ENCODE data around the gene SDF2L1.
"Not testable (repeated sequence)": the region's sequence is repeated elsewhere in the genome, so short reads cannot be mapped to it uniquely, and the experiment has no call there.

SDF2L1 gene

GRCh38 chr22:21617337-21617736, 24.8 kb upstream of the SDF2L1 start:
- H3K4me3 ChIP-seq (ENCODE audit: low read depth, low read length); DNase-seq (ENCODE audit: low read depth): not testable (repeated sequence)

GRCh38 chr22:21621025-21621424, 21.1 kb upstream of the SDF2L1 start:
- H3K4me3 ChIP-seq (ENCODE audit: low read depth, low read length): no peak overlapping the region
- DNase-seq (ENCODE audit: low read depth): no peak

GRCh38 chr22:21622011-21622918, 19.8 kb upstream of the SDF2L1 start:
- no peak overlapping the region for H3K4me3 ChIP-seq (ENCODE audit: low read depth, low read length)
- DNase-seq (ENCODE audit: low read depth): no peak

DNA sequence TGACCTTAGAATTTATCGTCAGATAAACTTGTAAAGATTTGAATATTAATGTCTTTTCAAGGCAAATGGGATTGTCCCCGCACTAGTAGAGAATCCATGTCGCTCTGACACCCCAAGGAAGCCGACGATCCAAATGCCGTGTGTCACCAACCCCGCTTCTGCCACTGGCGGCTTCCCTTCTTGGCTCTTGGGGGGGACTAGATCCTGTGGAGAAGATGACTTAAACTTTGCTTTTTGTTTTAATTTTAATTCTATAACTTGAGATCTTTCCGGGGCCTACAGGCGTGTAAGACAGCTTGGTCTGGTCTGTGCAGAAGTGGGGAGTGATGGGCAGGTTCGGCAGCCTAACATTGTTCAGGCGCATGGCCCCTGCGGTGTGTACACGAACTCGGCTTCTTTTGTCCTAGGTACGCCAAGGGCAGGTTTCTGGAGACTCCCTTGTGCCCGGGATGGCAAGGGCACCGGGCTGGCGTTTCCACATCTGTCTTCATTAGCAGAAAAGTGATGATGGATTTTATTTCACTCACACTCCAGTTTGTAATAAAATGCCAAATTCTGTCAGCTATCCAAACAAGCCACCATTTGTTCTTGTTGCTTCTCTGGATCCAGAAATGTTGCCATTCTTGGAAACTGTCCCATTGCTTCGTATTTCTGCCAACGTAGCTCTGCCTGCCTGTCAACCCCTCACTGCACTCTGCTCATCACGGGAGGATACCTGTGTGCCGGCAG, 19.0 kb upstream of the SDF2L1 start:
- no peak overlapping the region for H3K4me3 ChIP-seq (ENCODE audit: low read depth, low read length)
- no peak for DNase-seq (ENCODE audit: low read depth)

DNA sequence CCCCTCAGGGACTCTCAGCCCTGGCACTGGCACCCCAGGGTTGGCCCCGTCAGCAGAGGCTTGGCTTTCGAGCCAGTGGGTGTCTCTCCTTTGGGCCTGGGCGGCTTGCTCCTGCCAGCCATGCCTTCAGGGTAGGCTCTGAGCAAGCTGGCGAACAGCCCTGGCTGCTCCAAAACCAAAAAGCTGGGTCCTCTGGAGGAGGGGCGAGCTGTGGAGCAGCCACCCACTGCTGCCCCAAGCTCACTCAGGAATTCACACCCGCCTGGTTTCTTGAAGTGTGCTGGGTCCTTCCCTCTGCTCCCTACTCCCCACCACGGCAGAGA, 18.5 kb upstream of the SDF2L1 start:
- H3K4me3 ChIP-seq (ENCODE audit: low read depth, low read length): no peak overlapping the region
- no peak for DNase-seq (ENCODE audit: low read depth)

DNA sequence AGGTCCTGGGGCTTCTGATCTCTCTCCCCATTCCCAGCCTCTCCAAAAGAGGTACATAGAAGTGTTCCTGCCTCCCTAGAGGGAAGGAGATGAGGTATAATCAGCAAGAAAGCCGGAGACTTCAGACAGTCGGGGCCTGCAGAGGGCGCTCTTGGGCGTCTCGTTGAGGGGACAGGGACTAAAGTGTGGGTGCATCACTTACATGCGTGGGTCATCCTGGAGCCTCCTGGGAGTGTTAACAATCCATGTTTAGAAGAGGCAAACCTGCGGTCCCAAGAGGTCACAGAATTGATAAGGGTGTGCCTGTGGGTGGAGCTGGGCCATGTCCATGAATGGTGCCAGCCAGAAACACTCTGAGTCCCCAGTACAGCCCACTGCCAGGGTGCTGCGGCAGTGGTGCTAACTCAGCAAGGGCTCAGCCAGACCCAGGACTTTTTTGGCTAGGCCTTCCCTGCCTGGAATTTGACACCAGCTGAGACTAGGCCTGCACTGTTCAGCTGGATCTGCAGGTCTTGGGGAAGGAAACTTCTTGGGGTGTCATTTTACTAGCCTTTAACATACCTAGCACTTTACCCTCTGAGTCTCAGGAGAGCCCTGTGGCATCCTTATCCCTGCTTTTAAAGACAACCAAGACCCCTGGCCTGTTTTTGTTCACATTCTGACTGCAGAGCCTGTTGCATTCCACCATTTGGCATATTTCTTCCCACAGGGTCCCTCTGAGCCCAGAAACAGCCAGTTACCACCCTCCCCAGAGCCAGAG, 17.8 kb upstream of the SDF2L1 start:
- no peak overlapping the region for H3K4me3 ChIP-seq (ENCODE audit: low read depth, low read length)
- no peak for DNase-seq (ENCODE audit: low read depth)

DNA sequence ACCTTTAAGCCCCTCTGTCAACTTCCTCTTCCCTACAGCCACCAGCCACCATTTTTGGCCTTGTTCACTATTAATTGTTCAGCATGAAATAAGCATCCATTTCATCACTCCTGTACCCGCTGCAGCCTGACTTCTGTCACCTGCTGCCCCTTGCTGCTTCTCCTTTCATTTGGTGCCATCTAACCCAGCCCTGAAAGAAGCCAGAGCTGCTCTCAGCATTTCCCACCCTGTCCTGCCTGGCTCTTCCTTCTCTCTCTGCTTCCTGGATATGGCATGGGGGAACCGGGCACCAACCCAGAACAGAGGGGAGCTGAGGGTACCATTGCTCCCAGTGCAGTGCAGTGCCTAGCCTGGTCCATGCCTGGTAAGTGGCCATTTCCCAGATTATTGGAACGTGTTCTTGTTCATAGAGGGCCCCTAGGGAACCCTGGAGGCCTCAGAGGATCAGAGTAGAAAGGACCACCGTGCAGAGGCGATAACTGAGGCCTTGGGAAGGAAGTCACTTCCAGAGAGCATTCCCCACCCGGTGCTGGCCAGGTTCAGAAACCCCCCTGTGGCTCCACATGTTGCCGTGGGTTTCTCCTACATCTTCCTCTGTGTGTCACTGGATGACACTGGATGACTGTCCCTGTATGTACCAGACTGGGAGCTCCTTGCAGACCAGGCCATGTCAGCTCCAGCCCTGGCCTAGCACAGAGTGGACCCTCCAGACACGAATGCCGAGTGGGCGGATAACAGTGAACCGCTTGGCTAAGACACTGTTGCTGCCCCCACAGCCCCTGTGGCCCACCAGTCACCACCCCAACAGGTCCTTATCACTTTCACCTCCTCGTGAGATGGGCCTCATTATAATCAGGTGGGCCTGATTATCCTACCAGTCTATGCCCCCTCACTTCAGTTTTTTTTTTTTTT, 17.0 kb upstream of the SDF2L1 start:
- no peak for DNase-seq (ENCODE audit: low read depth)
- no peak overlapping the region for H3K4me3 ChIP-seq (ENCODE audit: low read depth, low read length)

GRCh38 chr22:21626073-21626734, 15.9 kb upstream of the SDF2L1 start:
- H3K4me3 ChIP-seq (ENCODE audit: low read depth, low read length): no peak overlapping the region
- DNase-seq (ENCODE audit: low read depth): no peak

DNA sequence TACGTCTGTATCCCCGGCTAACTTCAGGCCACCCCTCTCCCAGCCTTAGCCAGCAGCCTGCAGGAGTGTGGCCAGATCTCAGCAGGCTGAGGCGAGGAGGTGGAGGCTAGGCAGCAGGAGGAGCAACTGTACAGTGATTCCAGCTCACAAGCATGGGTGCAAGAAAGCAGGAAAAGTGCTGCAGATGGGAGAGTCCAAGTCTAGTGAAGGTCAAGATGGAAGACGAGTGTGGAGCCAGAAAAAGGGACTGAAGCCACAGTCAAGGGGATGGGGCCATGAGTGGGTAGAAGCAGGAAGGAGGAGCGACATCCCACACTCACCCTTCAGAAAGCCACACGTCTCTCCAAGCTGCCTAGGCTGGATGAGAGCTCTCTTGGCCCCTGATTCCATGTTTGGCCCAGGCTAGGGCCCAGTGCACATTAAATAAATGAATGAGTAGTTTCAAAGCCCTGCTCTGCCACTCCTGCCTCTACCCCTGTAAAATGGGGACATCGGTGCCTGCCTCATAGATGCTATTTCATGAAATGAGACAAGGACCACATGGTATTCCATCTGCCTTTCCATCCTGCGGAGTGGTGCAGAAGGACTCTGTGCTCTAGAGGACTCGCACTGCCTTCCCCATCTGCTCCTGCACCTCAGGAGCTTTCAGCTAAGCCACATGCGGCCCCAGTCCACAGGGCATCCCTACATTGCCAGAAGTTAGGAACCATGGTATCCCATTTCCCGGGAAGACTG, 15.2 kb upstream of the SDF2L1 start:
- no peak overlapping the region for H3K4me3 ChIP-seq (ENCODE audit: low read depth, low read length)
- DNase-seq (ENCODE audit: low read depth): no peak

GRCh38 chr22:21628386-21629254, 13.5 kb upstream of the SDF2L1 start:
- peak overlapping the region; percentile 94 for H3K4me3 ChIP-seq (ENCODE audit: low read depth, low read length)
- DNase-seq (ENCODE audit: low read depth): no peak

DNA sequence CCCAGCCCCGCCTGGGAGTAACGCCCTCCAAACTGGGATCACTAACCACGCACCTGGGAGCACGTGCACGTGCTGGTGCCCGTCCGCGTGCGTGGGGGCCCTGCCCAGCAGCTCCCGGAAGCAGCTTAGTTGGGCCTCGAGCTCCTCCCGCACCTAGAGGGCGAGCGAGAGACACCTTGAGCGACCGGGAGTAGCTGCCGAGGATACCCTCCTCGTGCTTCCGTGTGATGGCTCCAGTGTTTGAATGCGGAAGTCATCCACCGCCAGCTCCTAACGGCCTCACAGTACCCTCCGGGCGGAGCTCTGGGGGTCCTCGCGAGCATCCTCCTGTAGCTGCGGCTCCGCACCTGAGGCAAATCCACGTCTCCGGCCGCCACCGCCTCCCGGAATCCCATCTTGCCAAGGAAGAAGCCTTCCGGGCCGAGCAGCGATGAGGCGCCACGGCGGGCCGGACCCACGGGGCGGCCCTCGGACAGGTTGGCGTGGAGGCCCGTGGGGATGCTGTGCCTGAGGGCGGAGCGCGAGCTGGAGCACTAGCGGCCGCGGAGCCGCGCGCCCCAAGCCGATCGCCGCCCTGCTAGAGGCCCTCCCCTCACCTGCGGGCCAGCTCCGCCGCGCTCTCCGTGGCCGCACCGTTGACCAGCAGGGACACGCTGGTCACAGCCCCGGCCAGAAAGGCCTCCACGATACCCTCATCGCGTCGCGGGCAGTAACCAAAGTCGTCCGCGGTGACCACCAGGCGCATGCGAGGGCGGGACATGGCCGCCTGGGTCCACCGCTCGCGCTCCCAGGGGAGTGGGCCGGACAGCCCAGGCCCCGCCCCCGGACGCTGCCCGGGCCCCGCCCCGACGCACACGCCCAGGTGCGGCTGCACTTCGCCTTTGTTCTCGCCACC, 12.6 kb upstream of the SDF2L1 start, which contains the start of gene YDJC:
Gene YDJC (minus strand): TSS at position 768 of the 895 bp plus-strand sequence. CDS start 8 bp downstream, at position 760.
- peak within 1 kb of the TSS; percentile 94 for H3K4me3 ChIP-seq (ENCODE audit: low read depth, low read length)
- peak; percentile 60 for DNase-seq (ENCODE audit: low read depth)

DNA sequence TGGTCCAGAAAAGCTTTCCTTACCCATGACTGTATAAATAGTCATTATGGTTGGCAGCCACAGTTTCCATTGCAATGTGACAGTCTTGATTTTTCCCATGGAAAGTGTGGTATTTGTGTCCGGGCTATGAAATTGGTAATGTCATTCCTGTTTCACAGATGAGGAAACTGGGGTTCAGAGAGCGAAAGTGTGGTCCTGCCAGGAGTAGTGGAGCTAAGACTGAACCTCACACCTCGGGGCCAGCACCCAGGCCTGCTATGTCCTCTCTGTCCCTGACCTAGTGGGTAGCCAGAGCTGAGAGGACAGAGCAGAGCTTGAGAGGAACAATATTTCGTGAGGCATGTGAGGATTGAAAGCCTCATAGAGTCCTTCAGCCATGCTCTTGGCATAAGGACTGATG, 11.1 kb upstream of the SDF2L1 start:
- no peak overlapping the region for H3K4me3 ChIP-seq (ENCODE audit: low read depth, low read length)
- DNase-seq (ENCODE audit: low read depth): no peak

DNA sequence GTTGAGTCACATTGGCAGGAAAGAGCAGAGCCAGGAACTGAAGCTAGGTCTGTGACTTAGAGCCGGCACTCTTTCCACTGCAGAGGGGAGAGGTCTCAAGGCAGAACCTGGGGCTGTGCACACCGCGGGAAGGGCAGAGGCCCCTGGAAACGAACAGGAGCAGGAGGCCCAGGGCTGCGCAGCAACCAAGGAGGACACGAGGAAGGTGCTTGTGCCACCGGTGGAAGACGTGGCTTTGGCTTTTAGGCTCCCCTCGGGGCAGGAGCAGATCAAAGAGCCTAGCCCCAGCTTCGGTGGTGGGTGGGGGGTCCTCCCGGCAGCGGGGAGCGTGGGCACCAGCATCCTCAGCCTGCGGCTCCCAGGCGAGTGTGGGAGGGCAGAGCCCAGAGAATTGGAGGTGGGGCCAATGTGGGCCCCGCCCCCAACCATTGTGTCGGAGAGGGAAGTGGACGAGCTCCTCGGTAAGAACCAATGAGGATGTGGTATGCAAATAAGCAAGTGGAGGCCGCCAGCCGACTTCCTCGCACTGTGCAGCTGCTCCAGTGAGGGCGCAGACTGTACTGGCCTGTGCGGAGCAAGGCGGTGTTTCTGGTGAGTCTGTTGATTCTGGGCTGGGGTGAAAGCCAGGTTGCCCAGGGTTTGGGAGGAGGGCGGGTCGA, 9.7 kb upstream of the SDF2L1 start, which contains the start of gene CCDC116:
Gene CCDC116 (plus strand): TSS at position 524 of the 659 bp plus-strand sequence. CDS start 422 bp downstream, outside the sequence.
- no peak within 1 kb of the TSS for H3K4me3 ChIP-seq (ENCODE audit: low read depth, low read length)
- no peak for DNase-seq (ENCODE audit: low read depth)

DNA sequence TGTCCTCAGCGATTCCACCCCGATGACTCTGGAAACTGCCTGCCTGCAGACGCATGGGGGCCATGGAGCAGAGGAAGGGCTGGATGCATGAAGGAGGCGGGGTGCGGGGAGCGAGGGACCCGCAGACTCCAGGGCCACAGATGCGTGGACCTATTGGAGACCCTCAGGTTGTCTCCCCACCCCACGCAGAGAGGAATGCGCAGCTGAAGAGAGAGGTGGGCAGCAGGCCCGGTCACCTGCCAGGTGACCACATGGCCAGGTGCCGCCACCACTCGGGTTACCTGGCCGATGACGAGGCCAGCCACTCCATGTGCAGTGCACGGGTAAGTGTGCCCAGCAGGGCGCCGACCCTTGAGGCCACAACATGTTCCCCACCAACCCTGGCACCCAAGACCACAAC, 9.2 kb upstream of the SDF2L1 start:
- H3K4me3 ChIP-seq (ENCODE audit: low read depth, low read length): no peak overlapping the region
- DNase-seq (ENCODE audit: low read depth): no peak

- H3K4me3 ChIP-seq (ENCODE audit: low read depth, low read length): no peak overlapping the region
- no peak for DNase-seq (ENCODE audit: low read depth)
Observed at GRCh38 chr22:21633481-21633880, 8.6 kb upstream of the SDF2L1 start.
